GM21528 (cell line): ENCODE data around the gene TFEB.
"Not testable (repeated sequence)": the region's sequence is repeated elsewhere in the genome, so short reads cannot be mapped to it uniquely, and the experiment has no call there.

ENCODE experiments used
- ATAC-seq: cut with Tn5 transposase; IDR thresholded peaks from one replicate; pipeline ENCODE4 v1.9.1; 2021; ENCODE audit warnings: mild to moderate bottlenecking, moderate library complexity; ENCODE audit not compliant: unreplicated experiment, low FRiP score

TFEB gene

GRCh38 chr6:41766043-41766664, 30.7 kb upstream of the TFEB start:
- ATAC-seq, result not testable (repeated sequence)

DNA sequence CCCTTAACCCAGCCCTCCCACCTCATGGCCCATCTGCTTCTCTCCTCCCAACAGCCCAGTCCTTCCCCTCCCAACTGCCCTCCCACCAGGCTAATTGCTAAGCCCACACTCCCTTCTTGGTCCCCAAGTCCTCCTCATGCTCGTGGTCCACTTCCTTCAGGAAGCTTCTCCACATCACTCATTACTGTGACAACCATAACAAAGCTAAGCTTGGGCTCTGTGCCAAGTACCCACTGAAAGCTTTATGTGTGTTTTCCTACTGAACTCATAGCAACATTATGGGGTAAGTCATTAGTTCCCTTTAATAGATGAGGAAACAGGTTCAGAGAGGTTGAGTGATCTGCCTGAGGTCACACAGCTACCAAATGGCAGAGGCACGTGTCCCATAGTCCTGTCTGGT, 28.1 kb upstream of the TFEB start:
- ATAC-seq, result no peak

DNA sequence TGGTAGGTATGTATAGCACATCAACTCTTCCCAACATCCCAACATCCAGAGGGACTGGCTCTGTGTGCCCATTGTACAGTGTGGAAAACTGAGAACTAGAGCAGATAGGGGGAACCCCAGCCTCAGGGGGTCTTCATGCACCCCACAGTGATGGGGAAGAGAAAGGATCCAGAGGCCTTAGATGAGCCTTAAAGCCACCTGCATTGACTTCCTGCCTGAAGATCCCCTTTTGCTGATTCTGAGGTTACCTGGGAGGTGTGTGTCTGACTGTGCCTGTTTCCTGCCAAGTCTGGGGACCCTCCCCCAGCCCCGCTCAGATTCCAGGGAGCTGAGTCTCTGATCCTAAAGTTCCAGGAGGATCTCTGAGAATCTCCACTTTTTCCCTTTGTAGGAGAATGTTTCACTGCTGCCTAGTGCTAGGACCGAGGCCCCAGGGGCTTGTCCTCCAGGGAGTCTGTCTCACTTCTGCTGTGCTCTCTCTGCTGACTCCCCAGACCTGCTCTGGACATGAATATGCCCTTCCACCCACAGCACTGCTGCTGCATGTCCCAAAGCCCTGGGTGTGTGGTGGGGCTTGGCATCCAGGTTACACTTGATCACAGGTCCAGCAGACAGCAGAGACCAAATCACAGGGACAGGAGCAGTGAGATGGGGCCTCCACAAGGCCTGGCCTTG, 24.6 kb upstream of the TFEB start:
- ATAC-seq, result no peak

DNA sequence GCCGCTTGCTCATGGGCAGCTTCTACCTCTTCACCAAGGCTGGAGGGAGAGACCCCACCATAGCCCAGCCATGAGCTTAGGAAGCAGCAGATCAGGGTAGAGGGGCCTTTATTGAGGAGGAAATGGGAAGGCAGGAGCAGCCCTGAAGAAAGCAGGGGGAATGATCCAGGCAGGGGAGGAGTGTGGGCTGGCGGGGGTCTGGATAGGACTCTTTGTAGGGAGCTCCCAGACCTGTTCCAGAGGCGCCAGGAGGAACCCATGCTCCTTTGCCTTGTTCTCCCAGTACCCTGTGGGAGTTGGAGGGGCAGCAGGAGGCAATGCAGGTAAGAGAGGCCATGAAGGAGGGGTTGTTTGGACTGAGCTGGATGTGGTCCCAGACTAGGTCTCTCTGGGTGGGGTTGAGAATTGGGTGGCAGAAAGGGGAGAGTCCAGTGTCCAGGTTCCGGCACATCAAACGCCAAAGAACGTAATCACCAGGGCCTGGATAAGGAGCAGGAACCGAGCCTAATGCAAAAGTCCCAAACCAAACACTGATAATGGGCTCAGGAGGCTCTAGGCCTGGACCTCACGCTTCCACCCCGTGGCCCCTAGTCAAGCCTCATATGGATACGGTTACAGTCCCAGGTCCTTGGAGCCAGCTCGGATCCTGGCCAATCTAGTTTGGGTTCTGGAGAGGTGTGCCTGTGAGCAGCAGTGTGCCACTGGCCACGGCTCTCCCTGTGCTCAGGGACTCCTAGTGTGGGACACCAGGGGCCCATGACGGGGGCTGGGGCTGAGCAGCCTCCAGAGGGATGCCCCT, 23.9 kb upstream of the TFEB start:
- ATAC-seq, result no peak

DNA sequence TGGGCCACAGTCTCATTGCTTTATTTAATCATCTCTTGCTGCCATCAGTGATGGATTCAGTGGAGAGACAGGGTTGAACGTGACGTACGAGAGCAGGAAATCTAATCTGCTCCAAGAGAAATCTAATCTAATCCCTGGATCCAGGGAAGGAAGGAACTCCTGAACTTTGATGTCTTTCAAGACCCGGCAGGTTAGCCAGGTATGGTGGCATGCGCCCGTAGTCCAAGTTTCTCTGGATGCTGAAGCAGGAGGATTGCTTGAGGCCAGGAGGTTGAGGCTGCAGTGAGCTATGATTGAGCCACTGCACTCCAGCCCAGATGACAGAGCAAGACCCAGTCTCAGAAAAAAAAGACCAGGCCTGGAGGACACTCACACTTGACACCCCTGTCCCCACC, 23.2 kb upstream of the TFEB start:
- no peak for ATAC-seq

GRCh38 chr6:41757931-41758640, 22.7 kb upstream of the TFEB start:
- ATAC-seq, result no peak

DNA sequence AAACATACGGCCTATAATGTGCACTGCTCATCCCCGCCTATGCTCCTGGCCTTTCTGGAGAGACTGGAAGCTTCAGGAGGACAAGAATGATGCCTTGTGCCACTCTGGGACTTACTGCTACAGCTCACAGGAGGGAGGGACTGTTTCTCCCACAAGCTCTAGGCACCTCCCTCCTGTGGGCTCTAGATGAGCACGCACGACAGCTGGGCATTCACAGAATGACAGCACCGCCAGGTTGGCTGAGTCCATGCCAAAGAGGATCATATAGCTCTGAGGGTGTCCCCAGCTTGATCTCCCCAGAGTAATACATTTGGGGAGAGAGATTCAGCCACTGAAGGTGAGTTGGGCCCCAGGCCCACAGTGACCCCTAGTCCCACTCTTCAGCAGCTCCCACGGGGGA, 21.9 kb upstream of the TFEB start:
- no peak for ATAC-seq

DNA sequence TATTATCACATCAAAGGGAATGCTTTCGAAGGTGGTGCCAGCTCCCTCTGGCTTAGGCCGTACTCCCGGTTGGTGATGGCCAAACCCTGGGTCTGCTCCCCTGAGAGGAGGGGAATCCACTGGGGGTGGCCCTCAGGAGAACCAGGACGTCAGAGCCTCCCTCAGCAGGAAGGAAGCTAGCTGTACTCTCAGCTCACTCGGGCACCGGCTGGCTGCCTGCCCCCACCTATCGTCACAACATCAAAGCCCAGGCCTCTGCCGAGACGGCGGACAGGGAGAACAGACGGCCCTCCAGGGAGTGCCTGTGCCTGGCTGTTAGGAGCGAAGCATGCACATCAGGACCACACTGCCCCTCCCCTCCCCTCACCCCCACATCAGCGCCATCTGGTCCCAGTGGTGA, 20.9 kb upstream of the TFEB start:
- no peak for ATAC-seq

DNA sequence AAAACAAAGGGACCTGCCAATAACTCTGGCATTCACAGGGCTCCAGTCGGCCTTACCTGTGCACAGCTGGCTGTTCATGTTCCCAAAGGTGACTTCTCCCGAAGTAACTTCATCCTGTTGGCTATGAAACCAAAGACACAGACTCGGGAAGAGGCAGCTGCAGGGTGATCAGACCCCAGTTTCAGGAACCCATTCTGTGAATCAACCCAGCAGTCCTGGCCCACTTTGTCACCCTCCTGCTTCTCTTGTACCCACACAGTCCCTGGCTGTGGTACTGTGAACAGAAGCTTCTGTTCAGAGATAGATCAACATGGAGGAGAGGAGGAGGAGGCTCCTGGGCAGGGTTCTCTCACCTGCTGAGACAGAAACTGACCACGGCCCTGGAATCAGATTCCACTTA, 20.5 kb upstream of the TFEB start:
- no peak for ATAC-seq

GRCh38 chr6:41750374-41750773, 15.0 kb upstream of the TFEB start:
- no peak for ATAC-seq

DNA sequence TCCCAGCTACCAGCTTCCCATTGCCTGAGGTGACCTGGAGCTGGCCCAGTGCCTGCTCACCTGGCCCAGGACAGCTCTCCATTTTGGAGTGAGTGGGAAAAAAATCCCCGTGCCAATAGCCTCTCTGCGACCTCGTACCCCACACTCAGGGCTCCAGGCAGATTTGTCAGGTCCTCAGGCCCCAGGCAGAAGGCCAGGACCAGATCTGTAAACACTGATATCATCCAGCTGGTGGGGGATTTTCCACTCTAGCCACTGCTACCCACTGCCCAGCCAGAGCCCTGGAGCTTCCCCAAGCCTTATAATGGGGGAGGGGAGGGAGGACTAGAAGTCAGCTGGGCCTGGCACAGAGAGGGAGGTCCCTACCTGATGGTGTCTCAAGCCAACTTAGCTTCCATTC, 13.1 kb upstream of the TFEB start:
- ATAC-seq, result no peak

- no peak for ATAC-seq
Measured at GRCh38 chr6:41748102-41748477, 12.7 kb upstream of the TFEB start.

GRCh38 chr6:41747256-41748101, 12.1 kb upstream of the TFEB start, which contains the start of gene PGC:
PGC (minus strand) TSS chr6:41747397; CDS start chr6:41747334, 63 bp downstream.
- ATAC-seq, result no peak

- no peak for ATAC-seq
Measured at GRCh38 chr6:41746107-41746506, 10.7 kb upstream of the TFEB start.

DNA sequence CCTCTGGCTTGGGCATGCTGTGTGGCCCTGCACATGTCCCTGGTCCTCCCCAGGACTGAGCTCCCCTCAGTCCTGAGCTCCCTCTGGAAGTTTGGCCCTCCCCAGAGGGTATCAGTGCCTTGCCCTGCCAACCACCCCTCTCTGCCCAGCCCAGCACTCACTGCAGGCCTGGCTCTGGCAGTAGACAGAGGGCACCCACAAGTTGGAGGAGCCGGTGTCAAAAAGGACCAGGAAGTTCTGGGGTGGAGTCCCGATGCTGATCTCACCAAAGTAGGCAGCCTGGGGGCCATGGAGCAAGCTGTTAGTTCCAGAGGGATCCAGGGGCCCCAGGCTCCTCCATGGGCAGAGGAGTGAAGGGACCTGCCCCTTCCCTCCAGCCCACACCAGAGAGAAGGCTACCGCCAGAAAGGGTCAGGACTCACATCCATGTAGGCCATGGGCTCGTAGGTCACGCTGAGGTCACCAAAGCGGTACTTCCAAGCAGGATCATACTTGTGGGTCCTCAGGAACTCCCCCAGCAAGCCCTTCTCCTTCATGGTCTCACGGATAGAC, 8.9 kb upstream of the TFEB start:
- no peak for ATAC-seq

DNA sequence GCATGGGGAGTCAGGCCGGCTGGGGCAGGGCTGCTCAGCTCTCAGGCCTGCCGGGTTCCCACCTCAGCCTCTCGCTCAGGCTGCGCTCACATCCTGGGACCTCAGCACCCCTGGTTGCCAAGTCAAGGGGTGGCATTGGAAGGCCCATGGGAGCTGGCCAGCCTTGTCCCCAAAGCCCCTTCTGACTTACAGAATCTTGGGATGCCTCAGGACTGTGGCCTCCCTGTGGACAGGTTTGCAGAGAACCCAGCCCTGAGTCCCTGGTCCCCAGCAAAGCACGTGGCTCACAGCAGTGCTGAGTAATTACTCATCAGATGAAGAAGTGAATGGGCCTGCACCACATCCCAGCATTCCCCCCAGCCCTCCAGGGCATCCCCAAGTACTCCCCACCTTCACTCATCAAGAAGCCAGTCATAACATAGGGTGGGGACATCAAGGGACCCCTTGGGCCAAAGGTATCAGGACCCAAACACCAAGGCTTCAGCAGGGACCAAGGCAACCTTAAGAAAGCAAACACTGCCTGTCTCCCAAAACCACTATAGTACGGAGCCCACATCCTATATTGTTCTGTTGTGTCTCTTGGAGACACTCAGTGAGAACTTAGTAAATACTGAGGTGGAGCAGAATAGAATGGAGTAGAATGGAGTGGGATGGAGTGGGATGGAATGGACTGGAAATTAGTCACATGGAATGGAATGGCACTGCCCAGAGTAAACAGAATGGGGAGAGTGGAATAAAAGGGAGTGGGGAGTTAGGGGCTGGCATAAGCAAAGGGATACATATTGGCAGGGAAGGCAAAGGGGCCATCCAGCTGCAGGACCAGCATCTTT, 8.2 kb upstream of the TFEB start:
- ATAC-seq, result no peak

GRCh38 chr6:41741625-41742490, 6.5 kb upstream of the TFEB start:
- ATAC-seq, result no peak
